Measurements from ENCODE around the gene FKBP7. TPM values are rescaled to one million over a fixed set of nuclear protein-coding genes. Genes with fewer than 3 reads are reported as not detected.

Gene FKBP7
- total and polyA plus RNA-seq, 5 experiments from 2014 or later = 1.5 to 7.0 (median 2.9) TPM

GRCh38 chr2:178469219-178469849 is 9.1 kb downstream of the FKBP7 start:
- Mint-ChIP-seq H3K27ac (no peak overlapping the region), H3K4me1 (peaks cover 0 to 4% (median 0%) of the 10 kb centered on the region in 4 donors), H3K36me3 (peaks cover 0 to 23% (median 15%) of the 10 kb centered on the region in 3 donors), H3K9me3 (no peaks in the 10 kb centered on the region), H3K4me3 (no peak overlapping the region), H3K27me3 (no peaks in the 10 kb centered on the region)
- DNase-seq (no peak), ATAC-seq (no peak)
- POLR2A ChIA-PET = interaction anchor here (1.3 kb wide), 1 partner anchor 18 kb away, joined by 3 read pairs; the partner anchor contains the start of genes PJVK and PRKRA

- POLR2A ChIA-PET = no interaction called here
- DNase-seq (no peak), ATAC-seq (no peak)
- no peaks in the 10 kb centered on the region for H3K9me3 Mint-ChIP-seq
- no peak overlapping the region for H3K4me3 Mint-ChIP-seq
- peaks cover 0 to 2% (median 0%) of the 10 kb centered on the region in 4 donors for H3K4me1 Mint-ChIP-seq
- no peak overlapping the region for H3K27ac Mint-ChIP-seq
- no peaks in the 10 kb centered on the region for H3K27me3 Mint-ChIP-seq
- H3K36me3 Mint-ChIP-seq = no peaks in the 10 kb centered on the region
These were observed 21.0 kb downstream of the FKBP7 start for GRCh38 chr2:178457390-178457886.

GRCh38 chr2:178455947-178456346 is 22.5 kb downstream of the FKBP7 start:
- H3K4me3 Mint-ChIP-seq = no peak overlapping the region
- H3K36me3 Mint-ChIP-seq = no peaks in the 10 kb centered on the region
- POLR2A ChIA-PET = no interaction called here

GRCh38 chr2:178452870-178453269 is 25.5 kb downstream of the FKBP7 start:
- Mint-ChIP-seq H3K4me1 (peaks cover 13 to 34% (median 28%) of the 10 kb centered on the region in 4 donors), H3K9me3 (no peaks in the 10 kb centered on the region), H3K27me3 (no peaks in the 10 kb centered on the region), H3K27ac (no peak overlapping the region), H3K4me3 (no peak overlapping the region), H3K36me3 (peaks cover 0 to 11% (median 6%) of the 10 kb centered on the region in 3 donors)
- ATAC-seq (no peak), DNase-seq (no peak)
- POLR2A ChIA-PET = no interaction called here

More at GRCh38 chr2:178455947-178456346, 22.5 kb downstream of the FKBP7 start:
- no peak for ATAC-seq
- DNase-seq = no peak
- H3K27me3 Mint-ChIP-seq = no peaks in the 10 kb centered on the region
- no peaks in the 10 kb centered on the region for H3K9me3 Mint-ChIP-seq
- peaks cover 2 to 9% (median 5%) of the 10 kb centered on the region in 4 donors for H3K4me1 Mint-ChIP-seq
- H3K27ac Mint-ChIP-seq = no peak overlapping the region

GRCh38 chr2:178452334-178452733 is 26.1 kb downstream of the FKBP7 start:
- Mint-ChIP-seq H3K9me3 (no peaks in the 10 kb centered on the region), H3K27ac (peak overlapping the region in 3 of 10 donors; percentile 14 to 89 (median 57)), H3K36me3 (peaks cover 0 to 14% (median 6%) of the 10 kb centered on the region in 3 donors), H3K27me3 (no peaks in the 10 kb centered on the region), H3K4me3 (peak overlapping the region; percentile 52 to 94 (median 83)), H3K4me1 (peaks cover 13 to 36% (median 30%) of the 10 kb centered on the region in 4 donors)
- ATAC-seq (no peak), DNase-seq (no peak)
- POLR2A ChIA-PET = no interaction called here

GRCh38 chr2:178450774-178451525 is 27.4 kb downstream of the FKBP7 start, which contains the start of the genes PJVK and PRKRA:
PJVK (plus strand) TSS chr2:178451378; CDS start chr2:178453410, 2,032 bp downstream.
PRKRA (minus strand) TSS chr2:178451175; CDS start chr2:178451030, 145 bp downstream.
- H3K4me1 Mint-ChIP-seq = peaks cover 13 to 36% (median 33%) of the 10 kb centered on the region in 4 donors
- peak within 1 kb of the TSS; percentile 86 to 94 (median 92) for H3K4me3 Mint-ChIP-seq
- POLR2A ChIA-PET = interaction anchor here (0.6 to 2.6 kb wide), 18 partner anchors 9 to 1187 kb away, joined by 3 to 27 read pairs (median 4); partner anchors contain the start of gene PLEKHA3
- peaks cover 0 to 26% (median 6%) of the 10 kb centered on the region in 3 donors for H3K36me3 Mint-ChIP-seq
- ATAC-seq (peak; percentile 79 to 82), DNase-seq (peak; percentile 92 to 97 (median 95))
- no peaks in the 10 kb centered on the region for H3K9me3 Mint-ChIP-seq
- H3K27me3 Mint-ChIP-seq = no peaks in the 10 kb centered on the region
- peak within 1 kb of the TSS; percentile 84 to 98 (median 94) for H3K27ac Mint-ChIP-seq

- no peaks in the 10 kb centered on the region for H3K9me3 Mint-ChIP-seq
- peak overlapping the region; percentile 86 to 94 (median 91) for H3K4me3 Mint-ChIP-seq
- ATAC-seq (peak; percentile 56 to 66), DNase-seq (peak in 8 of 10 donors; percentile 56 to 87 (median 84))
- H3K4me1 Mint-ChIP-seq = peaks cover 13 to 36% (median 34%) of the 10 kb centered on the region in 4 donors
- H3K27ac Mint-ChIP-seq = peak overlapping the region; percentile 84 to 98 (median 94)
- H3K36me3 Mint-ChIP-seq = peaks cover 0 to 30% (median 6%) of the 10 kb centered on the region in 3 donors
- H3K27me3 Mint-ChIP-seq = no peaks in the 10 kb centered on the region
- POLR2A ChIA-PET = interaction anchor here (0.8 to 2.6 kb wide), 12 partner anchors 9 to 1145 kb away, joined by 3 to 27 read pairs (median 6); partner anchors contain the start of gene PLEKHA3
These were observed 28.0 kb downstream of the FKBP7 start for GRCh38 chr2:178450524-178450773.

GRCh38 chr2:178449700-178450523 is 28.5 kb downstream of the FKBP7 start:
- DNase-seq = peak in 3 of 10 donors; percentile 2 to 7 (median 2)
- H3K4me1 Mint-ChIP-seq = peaks cover 13 to 40% (median 37%) of the 10 kb centered on the region in 4 donors

GRCh38 chr2:178448968-178449661 is 29.3 kb downstream of the FKBP7 start:
- ATAC-seq (no peak), DNase-seq (no peak)
- H3K27ac Mint-ChIP-seq = peak overlapping the region; percentile 74 to 98 (median 94)
- H3K9me3 Mint-ChIP-seq = no peaks in the 10 kb centered on the region
- H3K4me1 Mint-ChIP-seq = peaks cover 13 to 46% (median 40%) of the 10 kb centered on the region in 4 donors
- no peaks in the 10 kb centered on the region for H3K27me3 Mint-ChIP-seq
- POLR2A ChIA-PET = interaction anchor here (1.2 to 2.6 kb wide), 6 partner anchors 10 to 74 kb away, joined by 3 to 27 read pairs (median 13); partner anchors contain the start of gene PLEKHA3
- H3K36me3 Mint-ChIP-seq = peaks cover 0 to 42% (median 17%) of the 10 kb centered on the region in 3 donors
- peak overlapping the region; percentile 40 to 94 (median 86) for H3K4me3 Mint-ChIP-seq

More at GRCh38 chr2:178449700-178450523, 28.5 kb downstream of the FKBP7 start:
- no peak for ATAC-seq
- peak overlapping the region; percentile 84 to 98 (median 94) for H3K27ac Mint-ChIP-seq
- peaks cover 0 to 35% (median 11%) of the 10 kb centered on the region in 3 donors for H3K36me3 Mint-ChIP-seq
- H3K9me3 Mint-ChIP-seq = no peaks in the 10 kb centered on the region
- no peaks in the 10 kb centered on the region for H3K27me3 Mint-ChIP-seq
- H3K4me3 Mint-ChIP-seq = peak overlapping the region; percentile 86 to 94 (median 91)
- POLR2A ChIA-PET = interaction anchor here (1.2 to 2.6 kb wide), 9 partner anchors 8 to 74 kb away, joined by 3 to 27 read pairs (median 6); partner anchors contain the start of gene PLEKHA3

GRCh38 chr2:178441426-178441825 is 37.0 kb downstream of the FKBP7 start:
- ATAC-seq (no peak), DNase-seq (no peak)
- no peak overlapping the region for H3K4me3 Mint-ChIP-seq
- H3K4me1 Mint-ChIP-seq = peaks cover 4 to 18% (median 12%) of the 10 kb centered on the region in 4 donors
- peak overlapping the region in 2 of 10 donors; percentile 17 to 23 for H3K27ac Mint-ChIP-seq
- POLR2A ChIA-PET = interaction anchor here (1.0 to 1.5 kb wide), 2 partner anchors 9 to 10 kb away, joined by 3 to 5 read pairs; partner anchors contain the start of genes PJVK and PRKRA
- peaks cover 0 to 90% (median 17%) of the 10 kb centered on the region in 3 donors for H3K36me3 Mint-ChIP-seq
- no peaks in the 10 kb centered on the region for H3K27me3 Mint-ChIP-seq
- H3K9me3 Mint-ChIP-seq = no peaks in the 10 kb centered on the region

GRCh38 chr2:178436662-178437061 is 41.7 kb downstream of the FKBP7 start:
- peaks cover 4 to 93% (median 13%) of the 10 kb centered on the region in 3 donors for H3K36me3 Mint-ChIP-seq
- peaks cover 0 to 6% (median 2%) of the 10 kb centered on the region in 4 donors for H3K4me1 Mint-ChIP-seq
- ATAC-seq (no peak), DNase-seq (no peak)
- H3K4me3 Mint-ChIP-seq = no peak overlapping the region
- POLR2A ChIA-PET = interaction anchor here (1.2 kb wide), 1 partner anchor 14 kb away, joined by 3 read pairs; the partner anchor contains the start of genes PJVK and PRKRA
- no peaks in the 10 kb centered on the region for H3K9me3 Mint-ChIP-seq
- H3K27ac Mint-ChIP-seq = peak overlapping the region in 2 of 10 donors; percentile 62 to 83
- no peaks in the 10 kb centered on the region for H3K27me3 Mint-ChIP-seq
